PC-9 (cell line): ENCODE measurements around the gene SLAMF8.

ENCODE experiments used
- EZH2 ChIP-seq: fragments of 200-600 bp; sonication (generic); IDR thresholded peaks from 2 replicates; pipeline ENCODE4 v1.8.0; 2017; ENCODE audit warnings: antibody characterized with exemption, low read depth
- TF ChIP-seq, protein P1 (sequence below): fragments of 200-600 bp; sonication (generic); conservative IDR thresholded peaks from 2 replicates; pipeline ENCODE4 v1.6.1; 2017; ENCODE audit warnings: mixed run types, antibody characterized with exemption, mild to moderate bottlenecking, moderate library complexity

DNA sequence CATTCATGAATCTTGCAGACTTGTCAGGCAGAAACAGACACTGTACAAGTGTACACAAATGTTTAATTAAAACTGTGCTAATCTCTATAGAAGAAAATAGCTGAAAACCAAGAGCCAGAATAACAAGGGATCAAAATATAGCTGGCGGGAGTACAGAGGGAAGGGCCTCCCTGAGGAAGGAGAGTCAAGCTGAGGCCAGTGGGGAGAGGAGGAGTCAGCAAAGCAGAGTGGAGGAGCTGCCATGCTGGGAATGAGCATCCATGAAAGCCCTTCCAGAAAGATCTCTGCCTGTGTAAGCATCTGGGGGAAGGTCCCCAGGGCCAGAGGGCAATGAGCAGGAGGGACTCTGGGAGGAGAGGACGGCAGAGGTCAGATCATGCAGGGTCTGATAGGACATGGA, 15.1 kb downstream of the SLAMF8 start:
- TF ChIP-seq, protein P1, sequence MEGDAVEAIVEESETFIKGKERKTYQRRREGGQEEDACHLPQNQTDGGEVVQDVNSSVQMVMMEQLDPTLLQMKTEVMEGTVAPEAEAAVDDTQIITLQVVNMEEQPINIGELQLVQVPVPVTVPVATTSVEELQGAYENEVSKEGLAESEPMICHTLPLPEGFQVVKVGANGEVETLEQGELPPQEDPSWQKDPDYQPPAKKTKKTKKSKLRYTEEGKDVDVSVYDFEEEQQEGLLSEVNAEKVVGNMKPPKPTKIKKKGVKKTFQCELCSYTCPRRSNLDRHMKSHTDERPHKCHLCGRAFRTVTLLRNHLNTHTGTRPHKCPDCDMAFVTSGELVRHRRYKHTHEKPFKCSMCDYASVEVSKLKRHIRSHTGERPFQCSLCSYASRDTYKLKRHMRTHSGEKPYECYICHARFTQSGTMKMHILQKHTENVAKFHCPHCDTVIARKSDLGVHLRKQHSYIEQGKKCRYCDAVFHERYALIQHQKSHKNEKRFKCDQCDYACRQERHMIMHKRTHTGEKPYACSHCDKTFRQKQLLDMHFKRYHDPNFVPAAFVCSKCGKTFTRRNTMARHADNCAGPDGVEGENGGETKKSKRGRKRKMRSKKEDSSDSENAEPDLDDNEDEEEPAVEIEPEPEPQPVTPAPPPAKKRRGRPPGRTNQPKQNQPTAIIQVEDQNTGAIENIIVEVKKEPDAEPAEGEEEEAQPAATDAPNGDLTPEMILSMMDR: no peak
- no peak for TF ChIP-seq EZH2
